Fibroblast of lung (primary cell): Measurements from ENCODE around the gene ZNF695. TPM values are rescaled to one million over a fixed set of nuclear protein-coding genes. Genes with fewer than 3 reads are reported as not detected.

Experiments
- DNase-seq, 2 donors: peaks; one replicate each; pipeline versions ENCODE4 v3.0.0 to v3.0.0-alpha.2; 2010; ENCODE audit warnings: low read depth in 2 of 2
- H2AFZ ChIP-seq: 2 replicates; pipeline ENCODE4 v1.5.1; 2012; ENCODE audit warnings: low read length, control low read depth, inconsistent platforms
- H3K27ac ChIP-seq: 2 replicates; pipeline ENCODE4 v1.5.1; 2011; ENCODE audit warnings: low read length, control low read depth; ENCODE audit not compliant: insufficient read depth
- H3K27me3 ChIP-seq: 2 replicates; pipeline ENCODE4 v1.5.1; 2011; ENCODE audit warnings: mild to moderate bottlenecking, low read length; ENCODE audit not compliant: control insufficient read depth, insufficient read depth
- H3K36me3 ChIP-seq: 2 replicates; pipeline ENCODE4 v1.5.1; 2011; ENCODE audit warnings: low read length; ENCODE audit not compliant: control insufficient read depth, insufficient read depth
- H3K4me1 ChIP-seq: 2 replicates; pipeline ENCODE4 v1.5.1; 2011; ENCODE audit warnings: low read length; ENCODE audit not compliant: control insufficient read depth, insufficient read depth; ENCODE audit errors: extremely low read depth
- H3K4me2 ChIP-seq: 2 replicates; pipeline ENCODE4 v1.5.1; 2011; ENCODE audit warnings: low read length, control low read depth; ENCODE audit not compliant: insufficient read depth; ENCODE audit errors: extremely low read depth
- H3K4me3 ChIP-seq, 4 experiments: fragments of 200-600 bp in 1 of 4; sonication (generic) in 1 of 4; replicated peaks in 1 of 4; 2 replicates each; pipeline ENCODE4 v1.5.1; 2011 to 2016; ENCODE audit warnings: low read length in 4 of 4, low read depth in 3 of 4, mild to moderate bottlenecking in 3 of 4, control low read depth in 2 of 4, inconsistent platforms in 1 of 4, mixed read lengths in 1 of 4; ENCODE audit not compliant: insufficient read depth in 1 of 4; ENCODE audit errors: control extremely low read depth in 1 of 4
- H3K79me2 ChIP-seq: 2 replicates; pipeline ENCODE4 v1.5.1; 2012; ENCODE audit warnings: mild to moderate bottlenecking, low read length, inconsistent platforms; ENCODE audit not compliant: control insufficient read depth, insufficient read depth
- H3K9ac ChIP-seq: 2 replicates; pipeline ENCODE4 v1.5.1; 2011; ENCODE audit warnings: mild to moderate bottlenecking, low read length, control low read depth; ENCODE audit not compliant: insufficient read depth
- H3K9me3 ChIP-seq: 2 replicates; pipeline ENCODE4 v1.5.1; 2012; ENCODE audit warnings: low read depth, low read length; ENCODE audit not compliant: control insufficient read depth, insufficient read depth
- H4K20me1 ChIP-seq: 2 replicates; pipeline ENCODE4 v1.5.1; 2011; ENCODE audit warnings: low read length; ENCODE audit not compliant: control insufficient read depth, insufficient read depth; ENCODE audit errors: extremely low read depth
- EZH2 ChIP-seq: IDR thresholded peaks from 2 replicates; pipeline ENCODE4 v1.5.1; 2012; ENCODE audit warnings: low read length, control low read depth, mild to moderate bottlenecking; ENCODE audit errors: missing control alignments
- polyA plus RNA-seq, 2 donors: library from polyadenylated mRNA; depleted of rRNA in 1 of 2; stranded (reverse) in 1 of 2; unstranded in 1 of 2; fragments of >200 nt; gene quantifications; 2 replicates each; pipeline ENCODE4 v1.2.1, GENCODE V29; 2011 to 2012; ENCODE audit warnings: missing spikeins in 1 of 2
- total RNA-seq: library from RNA; depleted of rRNA; stranded (reverse); fragments of >200 nt; gene quantifications from 2 replicates; pipeline ENCODE4 v1.2.1, GENCODE V29; 2014
- TF ChIP-seq, protein P1 (sequence below), 2 donors: IDR thresholded peaks in 1 of 2; conservative IDR thresholded peaks in 1 of 2; 1 replicate in 1 of 2; 2 replicates in 1 of 2; pipeline ENCODE4 v1.5.1; 2011 to 2012; ENCODE audit warnings: low read length in 2 of 2, control low read depth in 1 of 2, inconsistent platforms in 1 of 2, low read depth in 1 of 2, mild to moderate bottlenecking in 1 of 2

Gene ZNF695
- total and polyA plus RNA-seq, 2 donors (not counting 1 experiment from before 2014, with no cell fraction given), result 0.61 to 2.6 TPM

DNA sequence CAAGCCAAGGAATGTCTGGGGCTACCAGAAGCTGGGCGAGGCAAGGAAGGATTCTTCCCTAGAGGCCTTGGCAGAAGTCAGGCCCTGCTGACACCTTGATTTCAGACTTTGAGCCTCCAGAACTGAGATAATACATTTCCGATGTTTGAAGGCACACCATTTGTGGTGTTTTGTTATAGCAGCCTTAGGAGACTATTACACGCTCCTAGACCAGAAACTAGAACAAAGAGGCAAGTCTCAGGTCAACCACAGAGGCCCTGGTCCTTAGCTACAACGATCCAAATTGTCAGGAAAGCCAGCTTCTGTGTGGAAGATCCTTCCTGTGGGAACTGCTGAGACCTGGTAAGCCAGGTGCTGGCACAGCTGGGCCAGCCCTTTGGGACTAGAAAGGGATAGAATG, 56.4 kb downstream of the ZNF695 start:
- Histone ChIP-seq H3K27me3 (no peaks in the 10 kb centered on the region), H4K20me1 (no peaks in the 10 kb centered on the region), H3K9me3 (no peaks in the 10 kb centered on the region), H3K4me3 (no peak overlapping the region), H3K4me1 (no peaks in the 10 kb centered on the region), H3K79me2 (no peaks in the 10 kb centered on the region), H3K27ac (no peak overlapping the region), H3K4me2 (no peak overlapping the region), H3K9ac (no peak overlapping the region), H3K36me3 (no peaks in the 10 kb centered on the region), H2AFZ (no peak overlapping the region)
- TF ChIP-seq EZH2, result no peak
- TF ChIP-seq, protein P1, sequence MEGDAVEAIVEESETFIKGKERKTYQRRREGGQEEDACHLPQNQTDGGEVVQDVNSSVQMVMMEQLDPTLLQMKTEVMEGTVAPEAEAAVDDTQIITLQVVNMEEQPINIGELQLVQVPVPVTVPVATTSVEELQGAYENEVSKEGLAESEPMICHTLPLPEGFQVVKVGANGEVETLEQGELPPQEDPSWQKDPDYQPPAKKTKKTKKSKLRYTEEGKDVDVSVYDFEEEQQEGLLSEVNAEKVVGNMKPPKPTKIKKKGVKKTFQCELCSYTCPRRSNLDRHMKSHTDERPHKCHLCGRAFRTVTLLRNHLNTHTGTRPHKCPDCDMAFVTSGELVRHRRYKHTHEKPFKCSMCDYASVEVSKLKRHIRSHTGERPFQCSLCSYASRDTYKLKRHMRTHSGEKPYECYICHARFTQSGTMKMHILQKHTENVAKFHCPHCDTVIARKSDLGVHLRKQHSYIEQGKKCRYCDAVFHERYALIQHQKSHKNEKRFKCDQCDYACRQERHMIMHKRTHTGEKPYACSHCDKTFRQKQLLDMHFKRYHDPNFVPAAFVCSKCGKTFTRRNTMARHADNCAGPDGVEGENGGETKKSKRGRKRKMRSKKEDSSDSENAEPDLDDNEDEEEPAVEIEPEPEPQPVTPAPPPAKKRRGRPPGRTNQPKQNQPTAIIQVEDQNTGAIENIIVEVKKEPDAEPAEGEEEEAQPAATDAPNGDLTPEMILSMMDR (conservative IDR thresholded peaks at IDR 0.05 in 1 of 2, IDR thresholded peaks at IDR 0.05 in 1 of 2; ENCODE audit: low read depth in 1 of 2, low read length in 2 of 2), result no peak
- no peak for DNase-seq

DNA sequence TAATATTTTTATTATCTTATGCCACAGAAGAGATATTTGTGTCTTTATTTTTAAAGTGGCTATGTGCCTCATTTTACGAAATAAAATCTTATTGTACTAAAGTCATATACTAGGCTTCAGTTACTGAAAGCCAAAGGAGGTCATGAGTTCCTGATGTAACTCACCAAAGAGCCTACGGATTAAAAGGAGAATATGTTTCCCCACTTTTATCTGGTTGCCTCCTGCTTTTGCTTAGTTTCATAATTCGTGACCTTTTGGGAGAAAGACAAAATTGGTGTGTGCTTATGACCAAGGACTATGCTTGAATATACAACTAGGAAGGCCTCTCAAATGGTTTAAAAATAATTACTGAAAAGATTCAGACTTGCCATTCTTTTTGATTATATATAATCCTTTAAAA, 57.9 kb downstream of the ZNF695 start:
- Histone ChIP-seq H4K20me1 (no peaks in the 10 kb centered on the region), H3K27me3 (no peaks in the 10 kb centered on the region), H3K27ac (no peak overlapping the region), H3K9ac (no peak overlapping the region), H2AFZ (no peak overlapping the region), H3K79me2 (no peaks in the 10 kb centered on the region), H3K36me3 (no peaks in the 10 kb centered on the region), H3K4me1 (no peaks in the 10 kb centered on the region), H3K4me2 (no peak overlapping the region), H3K9me3 (no peaks in the 10 kb centered on the region), H3K4me3 (no peak overlapping the region)
- TF ChIP-seq, protein P1 (conservative IDR thresholded peaks at IDR 0.05 in 1 of 2, IDR thresholded peaks at IDR 0.05 in 1 of 2; ENCODE audit: low read depth in 1 of 2, low read length in 2 of 2), result no peak
- DNase-seq, result no peak

DNA sequence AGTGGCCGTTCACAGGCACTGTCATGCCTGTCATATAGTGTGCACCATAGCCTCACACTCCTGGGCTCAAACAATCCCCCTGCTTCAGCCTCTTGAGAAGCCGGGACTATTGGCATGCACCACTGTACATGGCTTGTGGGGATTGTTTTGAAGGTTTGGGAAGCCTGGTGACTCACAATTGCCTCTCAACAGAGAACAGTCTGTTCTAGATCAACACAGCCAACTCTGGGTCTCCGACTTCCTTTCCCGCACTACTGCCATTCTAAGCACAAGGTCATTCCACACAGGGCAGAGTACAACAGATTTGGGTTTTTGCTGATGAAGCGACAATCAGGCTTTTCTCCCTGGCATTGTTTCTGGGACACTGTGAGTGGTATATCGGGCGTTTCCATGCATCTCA, 60.6 kb downstream of the ZNF695 start:
- Histone ChIP-seq H3K4me2 (no peak overlapping the region), H3K36me3 (no peaks in the 10 kb centered on the region), H2AFZ (no peak overlapping the region), H3K4me3 (no peak overlapping the region), H3K27ac (no peak overlapping the region), H3K4me1 (no peaks in the 10 kb centered on the region), H3K27me3 (no peaks in the 10 kb centered on the region), H3K9ac (no peak overlapping the region), H3K79me2 (no peaks in the 10 kb centered on the region), H4K20me1 (no peaks in the 10 kb centered on the region), H3K9me3 (no peaks in the 10 kb centered on the region)
- TF ChIP-seq EZH2, result no peak
- TF ChIP-seq, protein P1 (conservative IDR thresholded peaks at IDR 0.05 in 1 of 2, IDR thresholded peaks at IDR 0.05 in 1 of 2; ENCODE audit: low read depth in 1 of 2, low read length in 2 of 2), result no peak
- peak; percentile 71 to 94 for DNase-seq
